Erythroblast (primary cell): ENCODE measurements around the gene CHRNA3.

Source experiments
- DNase-seq, 2 experiments: peaks; one replicate each; lab custom pipeline; 2025; lab: John Stamatoyannopoulos, UW
- GATA1 ChIP-seq: IDR thresholded peaks from 2 replicates; pipeline ENCODE4 v1.6.1; 2011; ENCODE audit warnings: low read depth, mild to moderate bottlenecking, control low read depth, low read length, moderate library complexity
- POLR2A ChIP-seq: IDR thresholded peaks from 2 replicates; pipeline ENCODE4 v1.6.1; 2011; ENCODE audit warnings: mild to moderate bottlenecking, low read length

Gene CHRNA3

GRCh38 chr15:78620527-78621421, at the start of gene CHRNA3:
TSS of gene CHRNA3 (minus strand) at chr15:78620996. CDS start at chr15:78620794, 202 bp downstream.
- no peak for TF ChIP-seq GATA1
- no peak for TF ChIP-seq POLR2A
- no peak for DNase-seq

- TF ChIP-seq GATA1 (no peak), POLR2A (no peak)
- DNase-seq: no peak
These were observed 48.2 kb upstream of the CHRNA3 start for GRCh38 chr15:78668987-78669386.

- DNase-seq: no peak
- TF ChIP-seq GATA1 (no peak), POLR2A (no peak)
These were observed 46.9 kb upstream of the CHRNA3 start for GRCh38 chr15:78667578-78668236.

- TF ChIP-seq POLR2A (no peak), GATA1 (no peak)
- no peak for DNase-seq
These were observed 45.2 kb upstream of the CHRNA3 start for GRCh38 chr15:78666010-78666409.

- no peak for DNase-seq
These were observed 42.9 kb upstream of the CHRNA3 start for GRCh38 chr15:78663703-78664102.

GRCh38 chr15:78662028-78662427, 41.2 kb upstream of the CHRNA3 start:
- no peak for DNase-seq
- no peak for TF ChIP-seq GATA1
- no peak for TF ChIP-seq POLR2A

More at GRCh38 chr15:78663703-78664102, 42.9 kb upstream of the CHRNA3 start:
- TF ChIP-seq GATA1 (no peak), POLR2A (no peak)

DNA sequence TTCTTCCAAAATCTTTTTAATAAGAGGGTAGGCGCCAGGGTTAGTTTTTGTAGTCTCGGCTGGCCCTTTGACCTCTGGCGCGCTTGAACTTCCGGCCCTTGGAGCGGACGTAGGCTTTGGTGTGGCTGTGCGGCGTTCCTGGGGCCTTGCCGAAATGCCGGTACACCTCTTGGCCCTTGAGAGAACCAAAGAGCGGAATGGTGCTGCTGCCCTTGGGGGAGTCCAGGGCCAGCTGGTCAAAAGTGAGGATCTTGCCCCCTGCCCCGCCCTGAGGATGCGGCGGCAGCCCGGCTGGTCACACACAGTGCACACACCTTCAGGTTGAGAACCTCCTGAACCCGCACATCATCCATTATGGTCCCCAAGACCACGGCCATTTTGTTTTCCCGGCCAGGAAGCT, 40.2 kb upstream of the CHRNA3 start:
- no peak for TF ChIP-seq POLR2A
- no peak for TF ChIP-seq GATA1
- no peak for DNase-seq

GRCh38 chr15:78660584-78660983, 39.8 kb upstream of the CHRNA3 start:
- no peak for DNase-seq
- TF ChIP-seq POLR2A (no peak), GATA1 (no peak)

DNA sequence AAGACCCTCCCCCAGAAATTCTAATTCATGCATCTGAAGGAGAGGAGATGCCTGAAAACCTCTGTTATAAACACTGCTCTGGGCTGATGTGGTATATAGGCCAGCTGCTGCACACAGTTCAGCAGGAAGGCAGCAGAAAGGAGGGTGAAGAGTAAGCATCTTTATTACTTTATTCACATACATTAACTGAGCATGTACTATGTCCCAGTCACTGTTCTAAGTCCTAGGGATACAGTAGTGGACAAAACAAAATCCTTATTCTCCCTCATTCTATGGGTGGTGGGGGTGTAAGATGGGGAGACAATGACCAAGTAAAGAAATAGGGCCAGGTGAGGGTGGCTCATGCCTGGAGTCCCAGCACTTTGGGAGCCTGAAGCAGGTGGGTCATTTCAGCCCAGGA, 38.0 kb upstream of the CHRNA3 start:
- TF ChIP-seq GATA1 (no peak), POLR2A (no peak)
- DNase-seq: no peak

DNA sequence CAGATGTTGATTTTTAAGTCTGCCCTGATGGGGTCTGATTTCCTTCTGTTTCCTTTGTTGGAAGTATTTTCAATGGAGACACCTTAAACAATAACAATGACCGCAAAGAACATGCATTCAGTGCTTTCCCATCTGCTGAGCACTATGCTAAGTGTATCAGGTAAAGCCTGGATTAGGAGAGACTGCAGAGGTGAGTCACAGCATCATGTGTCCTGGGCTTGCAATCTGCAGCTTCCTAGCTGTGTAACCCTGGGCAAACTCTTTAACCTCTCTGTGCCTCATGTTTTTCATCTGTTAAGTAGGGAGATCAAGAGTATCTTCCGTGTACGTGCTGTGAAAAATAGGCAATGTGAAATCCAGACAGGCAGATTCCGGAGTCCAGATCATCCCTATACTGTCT, 33.5 kb upstream of the CHRNA3 start:
- DNase-seq: no peak
- TF ChIP-seq POLR2A (no peak), GATA1 (no peak)

DNA sequence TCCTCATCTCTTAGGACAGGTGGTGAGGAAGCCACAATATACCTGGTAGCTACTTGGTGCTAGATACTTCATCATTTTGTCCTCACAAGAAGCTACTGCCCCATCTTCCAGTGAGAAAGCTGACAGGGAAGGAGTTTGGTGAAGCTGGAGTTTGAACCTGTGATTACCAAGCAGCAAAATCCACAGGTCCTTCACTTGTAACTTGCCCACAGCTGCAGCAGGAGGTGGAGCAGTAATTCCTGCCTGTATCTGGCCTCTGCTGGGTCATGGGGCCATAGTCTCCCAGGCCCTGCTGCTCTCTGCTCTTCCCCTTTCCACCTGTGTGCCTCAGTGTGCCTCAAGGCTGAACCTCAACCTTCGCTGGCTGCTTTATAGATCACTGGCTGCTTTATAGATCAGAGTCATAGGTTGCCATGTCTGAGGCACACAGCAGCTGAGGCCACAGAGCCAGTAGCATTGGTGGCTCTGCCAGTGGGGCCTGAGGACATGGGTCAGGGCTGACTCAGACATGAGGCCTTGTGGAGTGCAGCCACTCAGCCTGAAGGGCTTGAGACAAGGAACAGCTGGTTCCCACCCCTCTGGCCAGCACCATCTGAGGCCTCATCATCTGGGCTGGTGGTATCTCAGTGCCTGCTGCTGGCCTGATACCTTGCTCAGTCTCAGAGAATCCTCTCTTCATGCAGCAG, 31.3 kb upstream of the CHRNA3 start:
- TF ChIP-seq POLR2A: no peak
- no peak for TF ChIP-seq GATA1
- no peak for DNase-seq

- DNase-seq: no peak
- TF ChIP-seq POLR2A (no peak), GATA1 (no peak)
These were observed 30.2 kb upstream of the CHRNA3 start for GRCh38 chr15:78651007-78651406.

DNA sequence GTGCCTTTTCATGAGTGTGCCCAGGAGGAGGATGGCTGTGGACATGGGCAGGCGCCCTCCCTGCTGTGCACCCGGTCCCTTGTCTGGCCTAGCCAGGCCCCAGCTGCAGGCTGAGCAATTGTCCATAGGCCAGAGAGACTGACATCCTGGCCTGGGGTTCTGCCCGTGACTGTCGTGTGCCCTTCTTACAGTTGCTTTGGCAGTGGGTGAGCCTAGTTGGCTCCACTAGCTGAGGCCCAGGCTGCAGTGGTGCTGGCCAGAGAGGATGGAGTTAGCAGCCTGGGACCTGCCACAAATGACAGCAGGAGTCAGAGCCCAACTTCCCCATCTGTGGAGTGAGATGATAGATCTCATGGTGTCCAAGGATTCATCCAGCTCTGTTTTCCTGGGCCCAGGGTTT, 29.2 kb upstream of the CHRNA3 start:
- no peak for DNase-seq
- TF ChIP-seq GATA1 (no peak), POLR2A (no peak)

DNA sequence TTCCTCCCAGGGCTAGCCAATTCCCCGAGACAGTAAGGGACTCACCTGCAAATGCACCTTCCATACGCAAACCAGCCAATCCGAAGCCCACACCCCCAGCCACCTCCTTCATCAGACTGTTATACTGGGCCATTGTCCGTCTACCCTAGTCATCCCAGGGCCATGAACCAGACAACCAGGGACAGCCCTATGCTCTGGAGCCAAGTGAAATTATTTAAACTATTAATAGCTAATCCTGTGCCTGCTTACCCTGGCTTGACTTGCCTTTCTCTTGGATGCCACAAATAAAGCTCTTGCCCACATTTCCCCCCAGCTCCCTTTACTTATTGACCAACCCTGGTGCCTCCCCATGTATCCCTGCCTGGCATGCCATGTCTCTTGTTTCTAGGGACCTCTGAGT, 24.2 kb upstream of the CHRNA3 start:
- DNase-seq: no peak
- no peak for TF ChIP-seq POLR2A
- TF ChIP-seq GATA1: no peak
